HG03103 (cell line): ENCODE measurements around the gene IDS.
A peak's percentile ranks its signal among the peaks of the same experiment; 100 is the strongest.
"Not testable (repeated sequence)": the region's sequence is repeated elsewhere in the genome, so short reads cannot be mapped to it uniquely, and the experiment has no call there.

Experiments used
- ATAC-seq: cut with Tn5 transposase; IDR thresholded peaks from one replicate; pipeline ENCODE4 v1.9.1; 2021; ENCODE audit warnings: low read depth; ENCODE audit not compliant: unreplicated experiment

IDS gene, protein sequence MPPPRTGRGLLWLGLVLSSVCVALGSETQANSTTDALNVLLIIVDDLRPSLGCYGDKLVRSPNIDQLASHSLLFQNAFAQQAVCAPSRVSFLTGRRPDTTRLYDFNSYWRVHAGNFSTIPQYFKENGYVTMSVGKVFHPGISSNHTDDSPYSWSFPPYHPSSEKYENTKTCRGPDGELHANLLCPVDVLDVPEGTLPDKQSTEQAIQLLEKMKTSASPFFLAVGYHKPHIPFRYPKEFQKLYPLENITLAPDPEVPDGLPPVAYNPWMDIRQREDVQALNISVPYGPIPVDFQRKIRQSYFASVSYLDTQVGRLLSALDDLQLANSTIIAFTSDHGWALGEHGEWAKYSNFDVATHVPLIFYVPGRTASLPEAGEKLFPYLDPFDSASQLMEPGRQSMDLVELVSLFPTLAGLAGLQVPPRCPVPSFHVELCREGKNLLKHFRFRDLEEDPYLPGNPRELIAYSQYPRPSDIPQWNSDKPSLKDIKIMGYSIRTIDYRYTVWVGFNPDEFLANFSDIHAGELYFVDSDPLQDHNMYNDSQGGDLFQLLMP

GRCh38 chrX:149504915-149505651 is at the start of gene IDS:
Gene IDS, minus strand, starts transcription at chrX:149505306. Its CDS starts 169 bp downstream, at chrX:149505137.
- ATAC-seq = peak; percentile 60

GRCh38 chrX:149551939-149552248 is 46.8 kb upstream of the IDS start:
- not testable (repeated sequence) for ATAC-seq

- ATAC-seq = not testable (repeated sequence)
These were observed 46.3 kb upstream of the IDS start for GRCh38 chrX:149551245-149551938.

- ATAC-seq = not testable (repeated sequence)
These were observed 45.3 kb upstream of the IDS start for GRCh38 chrX:149550454-149550853.

GRCh38 chrX:149549701-149550100 is 44.6 kb upstream of the IDS start, which contains the start of gene HSFX3:
Gene HSFX3, minus strand, starts transcription at chrX:149549924. Its CDS starts 72 bp downstream, at chrX:149549852.
- ATAC-seq = not testable (repeated sequence)

GRCh38 chrX:149547782-149548181 is 42.7 kb upstream of the IDS start:
- ATAC-seq = not testable (repeated sequence)

GRCh38 chrX:149546962-149547361 is 41.9 kb upstream of the IDS start:
- ATAC-seq = not testable (repeated sequence)

DNA sequence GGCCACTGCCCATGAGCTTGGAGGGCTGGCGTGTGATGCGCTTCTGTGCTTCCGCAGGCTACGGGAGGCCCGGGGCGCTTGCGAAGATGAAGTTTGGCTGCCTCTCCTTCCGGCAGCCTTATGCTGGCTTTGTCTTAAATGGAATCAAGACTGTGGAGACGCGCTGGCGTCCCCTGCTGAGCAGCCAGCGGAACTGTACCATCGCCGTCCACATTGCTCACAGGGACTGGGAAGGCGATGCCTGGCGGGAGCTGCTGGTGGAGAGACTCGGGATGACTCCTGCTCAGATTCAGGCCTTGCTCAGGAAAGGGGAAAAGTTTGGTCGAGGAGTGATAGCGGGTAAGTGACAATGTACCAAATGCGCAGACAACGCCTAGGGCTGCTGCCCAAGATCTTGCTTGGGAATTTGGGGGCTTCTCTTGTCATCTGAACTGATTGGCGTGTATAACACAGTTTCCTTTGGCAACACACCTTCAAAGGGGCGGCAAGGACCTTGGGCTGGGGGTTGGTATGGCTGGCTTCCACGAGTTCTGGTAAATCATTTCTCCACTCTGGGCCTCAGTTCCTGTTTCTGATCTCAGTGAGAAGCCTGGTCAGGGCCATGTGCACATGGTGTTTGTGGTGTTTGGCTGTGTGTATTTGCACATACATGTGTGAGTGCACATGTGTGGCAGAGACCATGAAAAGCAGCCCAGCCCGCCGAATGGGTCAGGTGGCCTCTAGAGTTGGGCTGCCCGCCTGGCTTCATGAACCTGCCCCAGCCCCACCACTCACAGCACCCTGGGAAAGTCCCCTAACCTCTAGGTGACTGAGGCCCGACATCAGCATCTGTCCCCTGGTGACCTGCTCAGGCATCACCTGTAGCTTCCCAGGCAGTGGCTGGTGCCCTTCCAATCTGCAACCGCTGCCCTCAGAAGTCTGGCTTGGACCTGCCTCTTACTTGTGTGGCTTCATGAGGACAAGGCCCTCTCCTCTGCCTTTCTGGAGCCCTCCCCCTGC is 40.7 kb upstream of the IDS start:
- not testable (repeated sequence) for ATAC-seq

DNA sequence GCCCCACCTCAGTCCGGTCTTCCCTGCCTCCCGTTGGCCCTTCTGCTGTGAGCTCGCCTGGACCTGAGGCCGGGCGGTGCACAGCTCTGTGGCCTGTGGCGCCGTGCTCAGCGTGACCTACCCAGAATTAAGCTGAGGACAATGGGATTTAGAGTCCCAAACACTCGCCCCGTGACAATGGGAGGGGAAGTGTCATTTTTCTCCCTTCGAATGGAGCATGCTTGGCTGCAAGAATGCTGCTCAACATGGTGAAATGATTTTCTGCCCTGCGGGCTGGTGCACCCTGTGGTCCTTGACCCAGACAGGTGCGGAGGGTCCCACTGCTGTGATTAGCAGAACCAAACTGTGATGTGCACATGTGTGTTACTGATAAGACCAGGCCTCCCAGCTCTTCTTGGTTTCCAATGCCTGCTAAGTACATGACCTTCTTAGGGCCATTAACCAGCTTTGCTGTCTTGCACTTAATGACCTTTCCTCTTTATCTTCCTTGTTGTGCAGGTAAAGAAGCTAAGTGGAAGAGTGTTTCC is 36.5 kb upstream of the IDS start:
- no peak for ATAC-seq

GRCh38 chrX:149540621-149541520 is 35.8 kb upstream of the IDS start, which contains the start of gene EOLA1:
Gene EOLA1, plus strand, starts transcription at chrX:149541012. Its CDS starts 4,619 bp downstream, at chrX:149545631.
- ATAC-seq = peak; percentile 66

DNA sequence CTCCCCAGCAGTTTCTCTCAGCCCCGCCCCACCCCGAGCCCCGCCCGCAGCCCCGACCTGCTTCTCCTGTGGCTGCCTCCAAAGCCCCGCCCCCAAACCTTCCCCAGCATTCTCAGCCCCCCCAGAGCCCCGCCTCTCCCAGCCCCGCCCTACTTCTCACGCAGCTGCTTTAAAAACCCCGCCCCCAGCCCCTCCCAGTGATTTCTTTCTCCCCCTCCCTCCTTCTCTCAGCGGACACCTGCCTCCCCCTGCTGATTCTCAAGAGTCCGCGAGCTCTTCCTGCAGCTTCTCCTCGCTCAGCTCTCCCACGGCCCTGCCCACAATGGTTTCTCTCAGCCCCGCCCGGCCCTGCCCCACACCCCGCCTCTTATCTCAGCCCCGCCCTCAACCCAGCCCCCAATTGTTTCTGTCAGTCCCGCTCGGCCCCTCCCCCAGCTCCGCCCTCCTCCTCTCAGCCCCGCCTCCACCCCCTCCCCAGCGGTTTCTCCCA is 35.1 kb upstream of the IDS start:
- peak; percentile 20 for ATAC-seq

DNA sequence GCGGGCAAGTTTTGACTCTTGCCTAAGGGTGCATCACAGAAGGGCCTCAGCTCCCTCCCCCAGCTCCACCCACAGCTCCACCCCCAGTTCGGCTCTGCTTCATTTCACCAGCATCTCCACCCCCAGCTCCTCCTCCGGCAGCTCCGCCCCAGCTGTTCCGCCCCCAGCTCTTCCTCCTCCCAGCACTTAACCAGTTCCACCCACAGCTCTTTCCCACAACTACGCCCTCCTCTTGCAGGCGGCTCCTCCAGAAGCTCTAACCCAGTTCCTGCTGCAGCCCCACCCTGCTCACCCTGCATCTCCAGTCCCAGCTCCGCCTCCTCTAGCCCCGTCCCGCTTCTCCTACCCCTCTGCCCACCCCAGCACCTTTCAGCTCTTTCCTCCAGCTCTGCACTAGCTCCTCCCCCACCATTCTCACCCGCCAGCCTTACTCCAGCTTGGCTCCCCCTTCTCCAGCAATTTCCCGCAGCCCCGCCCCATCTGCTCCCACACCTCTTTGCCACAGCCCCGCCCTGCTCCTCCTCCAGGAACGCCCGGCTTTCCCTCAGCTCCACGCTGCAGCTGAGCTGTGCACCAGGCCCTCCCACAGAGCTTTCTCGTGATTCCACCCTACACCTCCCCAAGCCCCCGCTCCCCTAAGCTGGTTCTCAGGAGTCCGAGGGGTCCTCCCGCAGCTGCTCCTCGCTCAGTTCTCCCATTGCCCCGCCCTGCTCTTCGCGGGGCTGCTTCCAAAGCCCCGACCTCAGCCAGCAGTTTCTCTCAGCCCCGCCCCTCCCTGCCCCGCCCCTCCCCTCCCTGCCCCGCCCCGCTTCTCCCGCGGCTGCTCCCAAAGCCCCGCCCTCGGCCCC is 34.4 kb upstream of the IDS start:
- peak; percentile 47 for ATAC-seq

GRCh38 chrX:149537474-149537873 is 32.4 kb upstream of the IDS start:
- not testable (repeated sequence) for ATAC-seq

DNA sequence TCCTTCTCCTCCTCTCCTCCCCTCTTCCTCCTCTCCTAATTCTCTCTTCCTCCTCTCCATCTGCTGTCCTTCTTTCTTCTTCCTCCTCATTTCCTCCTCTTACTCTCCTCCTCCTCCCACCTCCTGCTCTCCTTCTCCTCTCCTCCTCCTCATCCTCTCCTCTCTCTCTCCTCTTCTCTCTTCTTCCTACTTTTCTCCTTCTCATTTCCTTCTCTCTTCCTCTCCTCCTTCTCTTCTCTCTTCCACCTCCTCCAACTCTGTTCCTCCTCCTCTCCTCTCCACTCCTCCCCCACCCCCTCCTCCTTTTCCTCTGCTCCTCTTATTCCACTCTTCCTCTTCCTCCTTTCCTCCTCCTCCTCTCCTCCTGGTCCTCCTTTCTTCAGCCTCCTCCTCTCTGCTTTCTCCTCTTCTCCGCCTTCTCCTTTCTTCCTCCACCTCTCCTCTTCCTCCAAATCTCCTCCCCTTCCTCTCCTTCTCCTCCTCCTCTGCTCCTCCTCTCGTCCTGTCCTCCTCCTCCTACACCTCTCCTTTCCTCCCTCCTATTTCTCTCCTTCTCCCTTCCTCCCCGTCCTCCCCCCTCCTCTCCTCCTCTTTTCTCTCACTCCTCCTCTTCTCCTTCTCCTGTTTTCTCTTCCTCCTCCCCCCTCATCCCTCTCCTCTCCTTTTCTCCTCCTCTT is 30.0 kb upstream of the IDS start:
- not testable (repeated sequence) for ATAC-seq

GRCh38 chrX:149533999-149534398 is 28.9 kb upstream of the IDS start:
- ATAC-seq = not testable (repeated sequence)

GRCh38 chrX:149532868-149533267 is 27.8 kb upstream of the IDS start:
- ATAC-seq = not testable (repeated sequence)

DNA sequence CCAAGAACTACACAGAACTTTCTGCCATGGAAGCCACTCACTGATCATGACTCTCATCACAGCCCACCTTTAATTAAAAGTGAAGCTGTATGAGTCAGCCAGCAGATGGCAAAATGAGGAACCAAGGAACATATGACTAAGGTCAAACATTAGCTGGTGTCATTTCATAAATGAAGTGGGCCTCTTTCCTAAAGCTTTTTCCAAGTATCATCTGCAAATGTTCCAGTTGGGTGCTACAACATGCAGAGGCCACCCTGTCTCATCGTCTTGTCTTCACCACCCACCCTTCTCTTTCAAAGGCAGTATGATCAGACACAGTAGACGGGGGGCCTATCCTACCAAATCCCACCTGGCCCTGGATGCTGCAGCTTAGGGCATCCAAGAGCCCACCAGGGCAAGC is 26.5 kb upstream of the IDS start:
- peak; percentile 73 for ATAC-seq
